Right renal pelvis (tissue), 4 donors: ENCODE measurements around the gene L2HGDH. TPM values are rescaled to one million over a fixed set of nuclear protein-coding genes. Genes with fewer than 3 reads are reported as not detected.
A peak's percentile ranks its signal among the peaks of the same experiment; 100 is the strongest.

Experiments used
- DNase-seq, 4 donors: peaks; one replicate each; pipeline ENCODE4 v3.0.0-alpha.2; 2013; ENCODE audit warnings: low read depth in 4 of 4, low spot score in 3 of 4, missing footprints in 1 of 4
- polyA plus RNA-seq, 4 donors: library from polyadenylated mRNA; unstranded; fragments of 120-200 nt; gene quantifications; one replicate each; pipeline ENCODE4 v1.2.1, GENCODE V29; 2013; ENCODE audit not compliant: insufficient read length in 4 of 4

Gene L2HGDH
- polyA plus RNA-seq, 4 donors = 9.4 to 11.5 (median 10.5) TPM

DNA sequence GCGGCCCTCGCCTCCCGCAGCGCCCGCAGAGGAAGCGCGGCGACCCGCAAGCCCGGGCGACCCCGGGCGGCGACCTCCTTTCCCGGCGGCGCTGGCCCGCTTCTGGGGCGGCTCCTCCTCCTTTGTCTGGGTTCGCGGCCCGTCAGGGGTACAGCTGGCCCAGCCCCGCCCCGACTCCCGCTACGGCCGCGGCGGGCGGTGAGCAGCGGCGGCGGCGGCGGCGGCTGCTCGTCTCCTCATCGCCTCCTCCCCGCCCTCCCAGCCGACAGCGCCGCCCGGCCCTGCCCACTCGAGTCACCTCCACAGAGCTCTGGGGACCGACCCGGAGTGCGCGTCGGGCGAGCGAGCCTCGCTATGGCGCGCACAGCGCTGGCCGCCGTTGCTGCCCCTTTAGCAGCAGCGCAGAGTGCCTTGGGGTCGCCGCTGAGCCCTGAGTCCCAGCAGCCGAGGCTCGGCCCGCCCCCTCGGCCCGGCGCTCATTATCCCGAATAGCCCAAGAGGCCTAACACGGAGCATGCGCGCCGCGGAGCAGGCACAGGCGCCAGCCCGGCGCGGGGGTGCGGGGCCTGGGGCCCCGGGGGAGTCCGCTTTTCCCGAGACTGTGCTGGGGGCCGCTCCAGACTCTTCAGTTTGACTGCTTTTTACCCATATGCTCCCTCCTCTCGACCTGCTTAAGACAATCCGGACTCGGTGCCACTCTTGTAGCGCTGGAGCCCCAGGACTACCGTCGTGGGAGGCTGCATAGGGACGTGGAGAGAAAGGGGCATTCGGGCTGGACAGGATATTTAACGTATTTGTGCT, 80.4 kb downstream of the L2HGDH start, which contains the start of gene SOS2:
TSS of gene SOS2 (minus strand) at position 104 of the 801 bp plus-strand sequence. CDS start 295 bp downstream, outside the sequence.
- DNase-seq = peak; percentile 81 to 87 (median 84)

DNA sequence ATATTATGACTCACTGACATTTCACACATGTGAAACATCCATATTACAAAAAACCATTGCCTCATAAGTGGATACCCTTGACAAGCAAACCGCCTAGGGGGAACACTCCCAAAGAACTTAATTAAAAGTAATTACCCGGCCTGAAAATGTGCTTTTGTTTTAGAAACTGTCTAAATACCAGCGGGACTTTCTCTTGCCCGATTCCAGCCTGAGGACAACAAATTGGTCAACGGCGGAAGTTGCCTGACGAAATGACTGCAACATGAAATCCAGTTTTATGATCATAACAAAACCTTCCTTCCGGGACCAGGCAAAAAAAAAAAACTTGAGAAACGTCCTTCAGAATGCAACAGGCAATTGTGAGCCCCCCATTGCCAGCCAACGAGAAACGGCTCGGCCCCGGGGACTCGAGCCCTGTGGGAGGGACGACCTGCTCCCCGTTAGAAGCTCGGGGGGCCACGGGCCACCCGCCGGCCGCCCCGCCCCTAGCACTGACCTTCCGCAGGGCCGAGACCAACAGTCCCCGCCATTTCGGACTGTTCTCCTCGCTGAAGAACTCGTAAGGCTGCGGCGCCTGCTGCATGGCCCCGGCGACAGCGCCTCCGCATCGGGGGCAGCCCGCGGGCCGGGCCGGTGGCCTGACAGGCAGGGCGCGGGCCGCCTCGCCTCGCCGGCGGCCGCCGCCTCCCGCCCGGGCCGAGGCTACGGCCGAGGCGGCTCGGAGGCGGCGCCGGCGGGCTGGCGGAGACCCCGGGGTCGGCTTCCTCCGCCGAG, 81.1 kb downstream of the L2HGDH start:
- DNase-seq = peak in 2 of 4 donors; percentile 36 to 43

DNA sequence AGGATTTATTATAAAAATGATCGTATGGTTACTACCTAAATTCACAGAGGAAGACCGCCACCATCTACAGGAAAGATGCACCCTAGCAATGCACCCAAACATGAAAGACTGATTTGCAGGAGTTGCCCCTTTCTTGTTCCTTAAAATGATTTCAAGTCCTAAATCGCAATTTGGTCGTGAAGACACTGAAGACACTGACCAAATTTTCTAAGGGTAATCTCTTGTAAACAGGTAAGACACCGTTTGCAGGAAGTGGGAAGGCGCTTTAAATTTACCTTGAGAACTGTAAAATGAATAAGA, 81.7 kb downstream of the L2HGDH start:
- DNase-seq = no peak

GRCh38 chr14:50229681-50230080, 82.3 kb downstream of the L2HGDH start:
- no peak for DNase-seq

DNA sequence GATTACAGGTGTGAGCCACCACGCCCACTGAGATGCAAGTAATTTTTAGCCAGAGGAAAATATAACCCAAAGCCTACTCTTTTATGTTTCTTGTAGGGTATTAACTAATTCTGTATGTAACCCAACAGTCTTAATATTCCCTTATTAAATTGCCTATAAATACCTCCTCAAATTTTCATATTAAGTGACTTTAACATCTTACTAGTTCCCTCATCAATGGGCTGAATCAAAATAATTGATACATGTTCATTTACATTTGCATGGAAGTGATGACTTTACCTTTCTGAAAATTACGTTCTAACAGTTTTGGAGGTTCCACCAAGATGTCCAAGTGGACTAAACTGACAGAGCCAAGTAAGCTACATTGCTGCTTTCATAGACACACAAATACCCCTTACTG, 83.7 kb downstream of the L2HGDH start:
- DNase-seq = no peak

- no peak for DNase-seq
These were observed 86.1 kb downstream of the L2HGDH start for GRCh38 chr14:50225974-50226297.

DNA sequence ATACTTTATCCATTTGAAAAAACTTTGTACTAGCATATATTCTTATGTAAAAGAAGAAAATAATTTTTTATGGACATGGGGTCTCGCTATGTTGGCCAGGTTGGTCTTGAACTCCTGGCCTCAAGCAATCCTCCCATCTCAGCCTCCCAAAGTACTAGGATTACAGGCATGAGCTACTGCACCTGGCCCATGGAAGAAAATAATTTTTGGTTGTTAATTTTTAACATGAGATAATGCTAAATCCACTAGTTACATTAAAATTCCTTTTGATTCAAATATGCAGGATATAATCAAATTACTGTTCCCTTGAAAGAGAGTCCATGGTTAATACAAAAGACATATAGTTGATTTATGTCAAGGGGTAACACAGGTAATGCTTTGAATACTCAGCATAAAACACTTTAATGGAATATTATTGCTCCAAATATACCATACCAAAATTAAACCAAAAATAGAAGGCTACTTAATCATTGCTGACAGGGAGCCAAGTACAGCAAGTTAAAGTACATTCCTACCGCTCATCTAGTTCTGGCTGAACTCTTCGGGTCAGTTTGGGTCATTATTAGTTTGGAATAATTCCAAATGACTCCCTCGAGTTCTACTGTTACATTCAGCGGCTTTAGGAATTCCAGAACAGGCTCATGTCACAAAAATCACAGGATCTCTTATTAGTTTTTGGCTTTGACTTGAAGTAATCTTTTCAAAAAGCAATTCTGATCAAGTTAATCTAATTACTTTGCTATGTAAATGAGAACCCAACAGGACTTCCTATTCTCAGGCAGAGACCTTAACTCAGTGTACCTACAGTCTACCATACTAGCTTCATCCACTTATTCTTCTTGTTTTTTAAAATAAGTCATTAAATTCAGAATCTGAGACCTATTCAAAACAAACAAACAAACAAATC, 86.7 kb downstream of the L2HGDH start:
- DNase-seq = peak; percentile 42 to 70 (median 59)

GRCh38 chr14:50222055-50222613, 89.9 kb downstream of the L2HGDH start:
- no peak for DNase-seq

GRCh38 chr14:50218501-50218900, 93.5 kb downstream of the L2HGDH start:
- no peak for DNase-seq

GRCh38 chr14:50215416-50215815, 96.6 kb downstream of the L2HGDH start:
- no peak for DNase-seq

GRCh38 chr14:50213795-50214194, 98.2 kb downstream of the L2HGDH start:
- DNase-seq = no peak

DNA sequence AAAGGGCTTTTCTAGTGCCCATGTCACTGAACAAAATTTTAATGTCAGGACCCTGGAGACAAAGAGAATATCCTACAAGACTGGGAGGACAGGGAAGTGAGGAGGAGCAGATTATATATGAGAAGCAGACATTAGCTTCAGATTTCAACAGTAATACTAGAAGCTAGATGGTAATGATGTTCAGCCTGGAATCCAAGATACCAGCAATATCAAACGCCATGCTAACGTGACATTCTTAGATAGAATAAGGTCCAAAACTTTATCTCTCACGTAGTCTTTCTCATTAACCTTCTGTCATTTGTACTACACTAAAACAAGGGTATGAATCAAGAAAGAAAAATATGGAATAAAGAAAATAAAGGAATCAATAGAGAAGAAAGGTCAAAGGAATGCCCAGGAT, 99.3 kb downstream of the L2HGDH start:
- DNase-seq = no peak

- no peak for DNase-seq
These were observed 102.0 kb downstream of the L2HGDH start for GRCh38 chr14:50210074-50210473.

DNA sequence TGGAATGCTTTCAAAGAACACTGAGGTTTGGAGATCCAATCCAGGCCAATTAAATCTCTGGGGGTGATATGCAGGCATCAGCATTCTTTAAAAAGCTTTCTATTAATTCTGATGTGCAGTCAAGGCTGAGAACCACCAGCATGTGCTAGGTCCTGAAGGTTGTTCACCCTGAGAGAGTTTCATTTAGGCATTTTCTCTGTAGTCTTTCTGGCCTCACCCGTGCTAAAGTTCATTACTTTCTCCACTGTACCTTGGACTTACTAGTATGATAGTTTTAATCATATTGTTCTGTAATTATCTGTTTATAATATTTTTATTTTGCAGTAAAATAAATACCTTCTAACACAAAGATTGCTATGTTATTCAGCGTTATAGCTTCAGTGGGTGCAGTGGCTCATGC, 113.5 kb downstream of the L2HGDH start:
- no peak for DNase-seq

DNA sequence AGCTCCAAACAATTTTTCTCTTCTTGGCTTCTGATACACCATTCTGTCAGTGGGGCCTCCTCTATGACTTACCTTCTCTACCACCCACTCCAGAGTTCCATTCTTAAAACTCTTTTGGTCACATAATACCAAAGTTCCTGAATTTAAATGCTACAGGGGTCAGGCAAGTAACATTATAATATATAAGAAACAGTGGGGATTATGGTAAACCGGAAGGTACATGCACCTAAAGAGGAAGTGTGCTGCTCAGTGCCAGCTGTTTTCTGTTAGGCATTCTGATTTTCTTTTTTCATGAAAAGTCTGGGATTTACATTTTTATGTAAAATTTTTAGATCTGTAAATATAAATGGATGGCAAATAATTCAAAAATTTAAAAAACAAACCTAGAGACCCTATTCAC, 120.5 kb downstream of the L2HGDH start:
- no peak for DNase-seq

Other genes with a start within 250 kb of the L2HGDH start
- 10 to 100 TPM; 13.6 to 16.9 (median 14.9) TPM for gene VCPKMT, start 195.7 kb downstream of the L2HGDH start, polyA plus RNA-seq
- 10 to 100 TPM; 33.9 to 45.8 (median 44.0) TPM for gene SOS2, start 80.7 kb downstream of the L2HGDH start, polyA plus RNA-seq
- 10 to 100 TPM; 21.6 to 27.3 (median 23.5) TPM for gene DMAC2L, start 95 bp upstream of the L2HGDH start, polyA plus RNA-seq
- gene CDKL1, start 84.7 kb upstream of the L2HGDH start, polyA plus RNA-seq = 1 to 10 TPM; 7.1 to 8.3 (median 7.3) TPM
- 10 to 100 TPM; 44.7 to 62.2 (median 55.8) TPM for gene MAP4K5, start 220.3 kb upstream of the L2HGDH start, polyA plus RNA-seq
- gene ATL1, start 247.9 kb upstream of the L2HGDH start, polyA plus RNA-seq = 10 to 100 TPM in 1 of 4 donors, 1 to 10 TPM in 3; 7.1 to 10.3 (median 8.9) TPM